Cardiac fibroblast (primary cell): ENCODE data around the gene PRRG3.
A peak's percentile ranks its signal among the peaks of the same experiment; 100 is the strongest.

Experiments
- DNase-seq, 2 donors: peaks; one replicate each; pipeline versions ENCODE4 v3.0.0 to v3.0.0-alpha.2; 2010; ENCODE audit warnings: low read depth in 2 of 2
- H3K4me3 ChIP-seq, 2 donors: replicated peaks in 1 of 2; 1 replicate in 1 of 2; 2 replicates in 1 of 2; pipeline ENCODE4 v1.5.1; 2011; ENCODE audit warnings: low read depth in 2 of 2, low read length in 2 of 2, mild to moderate bottlenecking in 2 of 2, moderate library complexity in 1 of 2
- TF ChIP-seq, protein P1 (sequence below): IDR thresholded peaks from one replicate; pipeline ENCODE4 v1.5.1; 2011; ENCODE audit warnings: low read depth, mild to moderate bottlenecking, low read length, inconsistent platforms

PRRG3 gene

GRCh38 chrX:151704041-151704663 lies 8.9 kb downstream of the PRRG3 start:
- no peak for DNase-seq
- TF ChIP-seq, protein P1, sequence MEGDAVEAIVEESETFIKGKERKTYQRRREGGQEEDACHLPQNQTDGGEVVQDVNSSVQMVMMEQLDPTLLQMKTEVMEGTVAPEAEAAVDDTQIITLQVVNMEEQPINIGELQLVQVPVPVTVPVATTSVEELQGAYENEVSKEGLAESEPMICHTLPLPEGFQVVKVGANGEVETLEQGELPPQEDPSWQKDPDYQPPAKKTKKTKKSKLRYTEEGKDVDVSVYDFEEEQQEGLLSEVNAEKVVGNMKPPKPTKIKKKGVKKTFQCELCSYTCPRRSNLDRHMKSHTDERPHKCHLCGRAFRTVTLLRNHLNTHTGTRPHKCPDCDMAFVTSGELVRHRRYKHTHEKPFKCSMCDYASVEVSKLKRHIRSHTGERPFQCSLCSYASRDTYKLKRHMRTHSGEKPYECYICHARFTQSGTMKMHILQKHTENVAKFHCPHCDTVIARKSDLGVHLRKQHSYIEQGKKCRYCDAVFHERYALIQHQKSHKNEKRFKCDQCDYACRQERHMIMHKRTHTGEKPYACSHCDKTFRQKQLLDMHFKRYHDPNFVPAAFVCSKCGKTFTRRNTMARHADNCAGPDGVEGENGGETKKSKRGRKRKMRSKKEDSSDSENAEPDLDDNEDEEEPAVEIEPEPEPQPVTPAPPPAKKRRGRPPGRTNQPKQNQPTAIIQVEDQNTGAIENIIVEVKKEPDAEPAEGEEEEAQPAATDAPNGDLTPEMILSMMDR, result no peak
- H3K4me3 ChIP-seq, result no peak overlapping the region

GRCh38 chrX:151708821-151709220 lies 13.6 kb downstream of the PRRG3 start:
- no peak for DNase-seq
- TF ChIP-seq, protein P1, result no peak
- no peak overlapping the region for H3K4me3 ChIP-seq

DNA sequence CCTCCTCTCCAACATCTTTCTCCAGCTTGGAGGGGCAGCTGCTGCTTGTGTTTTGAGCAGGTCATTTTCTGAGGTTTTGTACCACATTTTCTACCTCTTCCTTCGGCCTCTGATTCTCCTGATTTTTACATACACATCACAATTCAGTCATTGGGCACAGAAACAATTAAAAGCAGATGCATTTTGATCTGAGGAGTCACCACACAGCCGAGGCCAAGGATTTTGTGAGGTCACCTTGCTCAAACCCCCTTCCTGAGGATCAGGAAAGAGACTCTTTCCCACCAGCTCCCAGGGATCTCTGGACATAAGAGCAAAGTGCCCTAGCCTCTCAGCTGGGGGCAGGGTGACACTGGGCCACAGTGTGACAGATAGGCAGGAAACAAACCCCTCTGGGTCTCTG lies 15.2 kb downstream of the PRRG3 start:
- no peak for DNase-seq
- H3K4me3 ChIP-seq, result no peak overlapping the region
- TF ChIP-seq, protein P1, result no peak

GRCh38 chrX:151711154-151711553 lies 15.9 kb downstream of the PRRG3 start:
- no peak overlapping the region for H3K4me3 ChIP-seq
- TF ChIP-seq, protein P1, result no peak
- no peak for DNase-seq

DNA sequence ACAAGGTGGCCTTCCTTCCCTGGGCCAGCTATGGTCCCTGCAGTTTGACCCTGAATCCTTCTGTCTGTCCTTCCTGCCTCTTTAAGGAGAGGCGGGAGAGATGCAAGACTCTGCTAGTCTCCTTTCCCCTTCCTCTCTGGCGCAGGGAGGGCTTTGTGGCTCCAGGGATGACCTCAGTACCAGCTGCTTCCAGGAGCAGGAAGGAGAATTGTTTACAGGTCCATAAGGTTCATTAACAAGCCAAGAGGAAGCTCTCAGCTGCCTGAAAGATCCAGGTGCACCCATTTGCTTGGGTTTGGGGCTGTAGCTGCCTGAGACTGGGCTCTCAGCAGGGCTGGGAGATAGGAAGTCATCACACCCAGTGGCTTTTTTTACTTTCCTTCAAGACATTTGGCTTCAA lies 16.5 kb downstream of the PRRG3 start:
- no peak for DNase-seq
- TF ChIP-seq, protein P1, result no peak
- no peak overlapping the region for H3K4me3 ChIP-seq

- TF ChIP-seq, protein P1, result no peak
- DNase-seq, result no peak
- no peak overlapping the region for H3K4me3 ChIP-seq
Observed at GRCh38 chrX:151712253-151712652, 17.0 kb downstream of the PRRG3 start.

GRCh38 chrX:151713849-151714248 lies 18.6 kb downstream of the PRRG3 start:
- peak; percentile 13 to 18 for DNase-seq
- H3K4me3 ChIP-seq, result no peak overlapping the region
- TF ChIP-seq, protein P1, result peak; percentile 28
